Measurements from ENCODE around the gene PGC.

- no peak for TF ChIP-seq CTCF (IDR thresholded peaks at IDR 0.05)
- no peak for TF ChIP-seq USF2 (CRISPR knock-in tag; IDR thresholded peaks at IDR 0.05)
- no peak for TF ChIP-seq HMGXB4 (CRISPR knock-in tag; IDR thresholded peaks at IDR 0.05)
- no peak for TF ChIP-seq E2F1 (CRISPR knock-in tag; IDR thresholded peaks at IDR 0.05)
- TF ChIP-seq SMAD4 (CRISPR knock-in tag; IDR thresholded peaks at IDR 0.05) = no peak
- no peak for TF ChIP-seq NFYB (CRISPR knock-in tag; conservative IDR thresholded peaks at IDR 0.05; ENCODE audit: low read depth)
These were observed 16.3 kb upstream of the PGC start for GRCh38 chr6:41763470-41763869.
